Measurements from ENCODE around the gene SIGLEC10. TPM values are rescaled to one million over a fixed set of nuclear protein-coding genes. Genes with fewer than 3 reads are reported as not detected.

The SIGLEC10 gene
- total and polyA plus RNA-seq, 7 experiments from 2014 or later, result 0.06 to 36.5 (median 0.51) TPM

GRCh38 chr19:51370230-51370629 lies 47.2 kb downstream of the SIGLEC10 start:
- DNase-seq (no peak), ATAC-seq (no peak)
- Histone ChIP-seq H3K36me3 (ENCODE audit: control insufficient read depth in 2 of 3, insufficient read depth in 3 of 3, low read length in 3 of 3) (no peaks in the 10 kb centered on the region), H3K27ac (ENCODE audit: low read depth, low read length) (no peak overlapping the region), H3K27me3 (ENCODE audit: control insufficient read depth in 2 of 2, insufficient read depth in 2 of 2, low read length in 2 of 2) (no peaks in the 10 kb centered on the region), H3K4me3 (ENCODE audit: low read length) (peak overlapping the region; percentile 37), H3K9me3 (ENCODE audit: control insufficient read depth in 2 of 3, low read length in 3 of 3) (no peaks in the 10 kb centered on the region), H3K4me1 (ENCODE audit: control insufficient read depth in 2 of 2, insufficient read depth in 2 of 2, low read length in 2 of 2) (peaks cover 21 to 44% of the 10 kb centered on the region in 2 donors)
- intact Hi-C loops (cut with micrococcal nuclease), result no loop called here
- peaks cover 47 to 85% (median 51%) of the 10 kb centered on the region in 7 donors for H3K4me1 Mint-ChIP-seq
- H3K27me3 Mint-ChIP-seq, result no peaks in the 10 kb centered on the region
- peaks cover 0 to 9% (median 0%) of the 10 kb centered on the region in 5 donors for H3K36me3 Mint-ChIP-seq
- H3K27ac Mint-ChIP-seq, result peak overlapping the region in 8 of 9 donors; percentile 1 to 94 (median 56)
- H3K9me3 Mint-ChIP-seq, result peaks cover 0 to 3% (median 0%) of the 10 kb centered on the region in 11 donors
- H3K4me3 Mint-ChIP-seq, result peak overlapping the region in 7 of 10 donors; percentile 19 to 88 (median 35)
- ChIA-PET POLR2A (no interaction called here), CTCF (no interaction called here)

GRCh38 chr19:51368366-51369282 lies 48.8 kb downstream of the SIGLEC10 start, which contains the start of gene CLDND2:
TSS of gene CLDND2 (minus strand) at chr19:51369003. CDS start at chr19:51368577, 426 bp downstream.
- H3K9me3 ChIP-seq (ENCODE audit: control insufficient read depth in 2 of 3, low read length in 3 of 3), result no peaks in the 10 kb centered on the region
- Mint-ChIP-seq H3K27me3 (no peaks in the 10 kb centered on the region), H3K4me1 (peaks cover 53 to 82% (median 58%) of the 10 kb centered on the region in 7 donors), H3K27ac (peak within 1 kb of the TSS in 8 of 9 donors; percentile 88 to 98 (median 95)), H3K4me3 (peak within 1 kb of the TSS; percentile 92 to 100 (median 98)), H3K36me3 (peaks cover 0 to 8% (median 0%) of the 10 kb centered on the region in 5 donors), H3K9me3 (no peaks in the 10 kb centered on the region)
- ATAC-seq, result no peak
- H3K4me1 ChIP-seq (ENCODE audit: control insufficient read depth in 2 of 2, insufficient read depth in 2 of 2, low read length in 2 of 2), result peaks cover 23 to 28% of the 10 kb centered on the region in 2 donors
- H3K4me3 ChIP-seq (ENCODE audit: low read length), result peak within 1 kb of the TSS; percentile 96
- intact Hi-C loops (cut with micrococcal nuclease), result loop anchor here (5.0 to 10.0 kb wide), 3 partner anchors 984 to 1551 kb away; partner anchors contain the start of genes MED25 (in 1 of the 2) and POLD1 (in 1 of the 2)
- no peaks in the 10 kb centered on the region for H3K36me3 ChIP-seq (ENCODE audit: control insufficient read depth in 2 of 3, insufficient read depth in 3 of 3, low read length in 3 of 3)
- peak in 2 of 9 donors; percentile 7 to 18 for DNase-seq
- peak within 1 kb of the TSS; percentile 81 for H3K27ac ChIP-seq (ENCODE audit: low read depth, low read length)
- CTCF ChIA-PET, result no interaction called here
- POLR2A ChIA-PET, result interaction anchor here (0.8 kb wide), 1 partner anchor 25 kb away, joined by 3 read pairs; no protein-coding TSS in a partner anchor
- no peaks in the 10 kb centered on the region for H3K27me3 ChIP-seq (ENCODE audit: control insufficient read depth in 2 of 2, insufficient read depth in 2 of 2, low read length in 2 of 2)

GRCh38 chr19:51367565-51368365 lies 49.7 kb downstream of the SIGLEC10 start:
- DNase-seq, result peak; percentile 84 to 100 (median 90)
- intact Hi-C loops (cut with micrococcal nuclease), result loop anchor here (1.0 to 10.0 kb wide), 11 partner anchors 9 to 1550 kb away; partner anchors contain the start of genes CTU1 (in 2 of the 2), MED25 (in 1 of the 2) and POLD1 (in 1 of the 2)
- peak overlapping the region; percentile 96 for H3K4me3 ChIP-seq (ENCODE audit: low read length)
- H3K4me1 Mint-ChIP-seq, result peaks cover 53 to 81% (median 59%) of the 10 kb centered on the region in 7 donors
- peaks cover 0 to 6% (median 0%) of the 10 kb centered on the region in 5 donors for H3K36me3 Mint-ChIP-seq
- no peaks in the 10 kb centered on the region for H3K27me3 Mint-ChIP-seq
- no peaks in the 10 kb centered on the region for H3K36me3 ChIP-seq (ENCODE audit: control insufficient read depth in 2 of 3, insufficient read depth in 3 of 3, low read length in 3 of 3)
- no peaks in the 10 kb centered on the region for H3K9me3 Mint-ChIP-seq
- POLR2A ChIA-PET, result interaction anchor here (0.8 kb wide), 1 partner anchor 26 kb away, joined by 3 read pairs; no protein-coding TSS in a partner anchor
- peak overlapping the region; percentile 81 for H3K27ac ChIP-seq (ENCODE audit: low read depth, low read length)
- H3K27me3 ChIP-seq (ENCODE audit: control insufficient read depth in 2 of 2, insufficient read depth in 2 of 2, low read length in 2 of 2), result no peaks in the 10 kb centered on the region
- peak; percentile 93 for ATAC-seq
- no peaks in the 10 kb centered on the region for H3K9me3 ChIP-seq (ENCODE audit: control insufficient read depth in 2 of 3, low read length in 3 of 3)
- peak overlapping the region; percentile 92 to 100 (median 98) for H3K4me3 Mint-ChIP-seq
- H3K27ac Mint-ChIP-seq, result peak overlapping the region; percentile 79 to 98 (median 95)
- peaks cover 23 to 26% of the 10 kb centered on the region in 2 donors for H3K4me1 ChIP-seq (ENCODE audit: control insufficient read depth in 2 of 2, insufficient read depth in 2 of 2, low read length in 2 of 2)
- CTCF ChIA-PET, result no interaction called here

- Mint-ChIP-seq H3K27ac (peak overlapping the region; percentile 79 to 98 (median 95)), H3K27me3 (no peaks in the 10 kb centered on the region), H3K4me1 (peaks cover 53 to 81% (median 59%) of the 10 kb centered on the region in 7 donors), H3K4me3 (peak overlapping the region; percentile 92 to 100 (median 98)), H3K36me3 (peaks cover 0 to 4% (median 0%) of the 10 kb centered on the region in 5 donors), H3K9me3 (no peaks in the 10 kb centered on the region)
- DNase-seq (peak in 1 of 9 donors; percentile 20), ATAC-seq (no peak)
- intact Hi-C loops (cut with micrococcal nuclease), result loop anchor here (1.0 to 10.0 kb wide), 11 partner anchors 9 to 1550 kb away; partner anchors contain the start of genes CTU1 (in 2 of the 2), MED25 (in 1 of the 2) and POLD1 (in 1 of the 2)
- Histone ChIP-seq H3K27ac (ENCODE audit: low read depth, low read length) (peak overlapping the region; percentile 81), H3K36me3 (ENCODE audit: control insufficient read depth in 2 of 3, insufficient read depth in 3 of 3, low read length in 3 of 3) (no peaks in the 10 kb centered on the region), H3K4me3 (ENCODE audit: low read length) (peak overlapping the region; percentile 96), H3K9me3 (ENCODE audit: control insufficient read depth in 2 of 3, low read length in 3 of 3) (no peaks in the 10 kb centered on the region), H3K27me3 (ENCODE audit: control insufficient read depth in 2 of 2, insufficient read depth in 2 of 2, low read length in 2 of 2) (no peaks in the 10 kb centered on the region), H3K4me1 (ENCODE audit: control insufficient read depth in 2 of 2, insufficient read depth in 2 of 2, low read length in 2 of 2) (peaks cover 23 to 26% of the 10 kb centered on the region in 2 donors)
- ChIA-PET CTCF (no interaction called here), POLR2A (no interaction called here)
Observed at GRCh38 chr19:51367255-51367564, 50.2 kb downstream of the SIGLEC10 start.

GRCh38 chr19:51366389-51367254 lies 50.8 kb downstream of the SIGLEC10 start:
- Histone ChIP-seq H3K4me3 (ENCODE audit: low read length) (peak overlapping the region; percentile 96), H3K4me1 (ENCODE audit: control insufficient read depth in 2 of 2, insufficient read depth in 2 of 2, low read length in 2 of 2) (peaks cover 17 to 21% of the 10 kb centered on the region in 2 donors), H3K36me3 (ENCODE audit: control insufficient read depth in 2 of 3, insufficient read depth in 3 of 3, low read length in 3 of 3) (no peaks in the 10 kb centered on the region), H3K27me3 (ENCODE audit: control insufficient read depth in 2 of 2, insufficient read depth in 2 of 2, low read length in 2 of 2) (no peaks in the 10 kb centered on the region), H3K27ac (ENCODE audit: low read depth, low read length) (peak overlapping the region; percentile 81), H3K9me3 (ENCODE audit: control insufficient read depth in 2 of 3, low read length in 3 of 3) (no peaks in the 10 kb centered on the region)
- ChIA-PET CTCF (interaction anchor here (1.2 to 1.3 kb wide), 2 partner anchors 12 to 72 kb away, joined by 3 to 5 read pairs; no protein-coding TSS in a partner anchor), POLR2A (no interaction called here)
- peaks cover 51 to 80% (median 58%) of the 10 kb centered on the region in 7 donors for H3K4me1 Mint-ChIP-seq
- H3K36me3 Mint-ChIP-seq, result peaks cover 0 to 4% (median 0%) of the 10 kb centered on the region in 5 donors
- H3K27ac Mint-ChIP-seq, result peak overlapping the region; percentile 79 to 98 (median 95)
- H3K4me3 Mint-ChIP-seq, result peak overlapping the region; percentile 92 to 100 (median 98)
- no peaks in the 10 kb centered on the region for H3K27me3 Mint-ChIP-seq
- DNase-seq (peak; percentile 72 to 91 (median 86)), ATAC-seq (peak; percentile 65)
- intact Hi-C loops (cut with micrococcal nuclease), result loop anchor here (1.0 to 10.0 kb wide), 11 partner anchors 10 to 1549 kb away; partner anchors contain the start of genes CTU1 (in 2 of the 2), MED25 (in 1 of the 2) and POLD1 (in 1 of the 2)
- no peaks in the 10 kb centered on the region for H3K9me3 Mint-ChIP-seq

All from naive thymus-derived CD4-positive, alpha-beta T cell (primary cell).